NCI-H187 treated with DMSO at 0.1 percent for 48 hours (cell line): ENCODE measurements around the gene ODAD2.

Source experiments
- DNase-seq: peaks from one replicate; lab custom pipeline; 2025; lab: John Stamatoyannopoulos, UW

Gene ODAD2

DNA sequence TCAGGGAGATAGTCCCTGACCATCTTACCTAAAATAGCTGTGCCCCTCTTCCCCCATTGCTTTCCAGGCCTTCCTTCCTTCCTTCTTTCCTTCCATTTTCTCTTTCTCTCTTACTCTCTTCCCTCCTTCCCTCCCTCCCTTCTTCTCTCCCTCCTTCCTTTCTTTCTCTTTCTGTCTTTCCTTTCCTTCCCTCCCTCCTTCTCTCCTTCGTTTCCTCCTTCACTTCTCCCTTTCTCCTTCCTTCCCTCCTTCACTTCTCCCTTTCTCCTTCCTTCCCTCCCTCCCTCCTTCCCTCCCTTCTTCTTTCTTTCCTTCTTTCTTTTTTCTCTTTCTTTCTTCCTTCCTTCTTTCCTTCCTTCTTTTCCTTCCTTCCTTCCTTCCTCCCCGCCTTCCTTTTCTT is 228.7 kb downstream of the ODAD2 start:
- no peak for DNase-seq
